HG03045 (cell line): ENCODE data around the gene CCL4.
"Not testable (repeated sequence)": the region's sequence is repeated elsewhere in the genome, so short reads cannot be mapped to it uniquely, and the experiment has no call there.

ENCODE experiments used
- ATAC-seq: cut with Tn5 transposase; IDR thresholded peaks from one replicate; pipeline ENCODE4 v1.9.1; 2021; ENCODE audit warnings: mild to moderate bottlenecking, moderate library complexity; ENCODE audit not compliant: unreplicated experiment

The CCL4 gene

GRCh38 chr17:36115649-36115977, 12.0 kb downstream of the CCL4 start:
- ATAC-seq: not testable (repeated sequence)

DNA sequence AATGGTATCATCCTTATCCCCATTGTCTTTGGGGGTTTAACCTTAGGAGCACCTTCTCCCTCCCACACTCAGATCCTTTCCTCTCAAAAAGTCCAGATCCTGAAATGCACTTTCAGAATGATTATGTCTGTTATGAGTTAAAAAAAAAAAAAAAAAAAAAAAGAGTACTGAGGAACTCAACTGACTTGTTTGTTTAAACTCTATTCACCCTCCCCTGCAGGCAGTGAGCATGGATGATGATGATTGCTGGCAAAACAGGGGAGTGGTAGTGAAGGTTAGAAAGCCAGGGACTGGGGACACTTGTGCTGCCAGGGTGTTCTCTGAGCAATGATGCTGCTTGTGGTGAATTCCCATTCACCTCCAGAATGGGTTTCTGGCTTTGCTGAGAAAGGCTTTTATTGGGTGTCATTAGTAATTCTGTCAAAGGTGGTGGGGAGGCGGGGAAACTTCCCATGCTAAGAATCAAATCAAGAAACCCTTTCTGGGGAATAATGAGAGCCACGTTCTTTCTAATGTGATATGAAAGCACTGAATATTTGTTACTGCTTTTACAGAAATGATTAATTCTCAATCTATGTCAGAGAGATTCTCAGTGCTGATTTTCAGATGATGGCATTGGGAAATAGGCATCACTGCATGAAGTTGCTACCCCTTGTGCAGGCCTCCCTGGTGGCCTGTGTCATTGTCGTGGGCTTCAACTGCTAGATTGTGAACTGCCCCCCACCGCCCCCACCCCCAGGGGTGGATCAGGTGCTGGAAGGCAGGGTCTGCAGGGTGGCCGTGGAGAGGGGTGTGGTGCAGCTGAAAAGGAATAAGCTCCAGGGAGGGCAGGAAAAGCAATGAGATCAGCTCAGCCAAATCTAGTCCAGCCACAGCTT, 14.1 kb downstream of the CCL4 start:
- no peak for ATAC-seq

GRCh38 chr17:36118477-36119353, 15.1 kb downstream of the CCL4 start:
- no peak for ATAC-seq

DNA sequence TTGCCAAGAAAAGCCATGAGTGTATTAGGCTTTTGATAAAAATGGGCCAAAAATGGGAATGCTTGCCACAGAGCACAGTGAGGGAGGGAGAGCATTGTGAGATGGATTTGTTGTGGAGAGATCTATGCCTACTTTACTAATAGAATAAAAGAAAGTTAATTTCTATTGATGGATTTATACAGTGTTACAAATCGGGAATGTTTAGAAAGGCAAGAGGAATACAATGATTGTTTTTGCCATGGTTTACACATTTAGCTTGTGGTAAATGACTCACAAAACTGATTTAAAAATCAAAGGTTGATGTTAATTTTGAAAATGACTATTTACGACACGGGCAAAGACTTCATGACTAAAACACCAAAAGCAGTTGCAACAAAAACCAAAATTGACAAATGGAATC, 16.6 kb downstream of the CCL4 start:
- ATAC-seq: no peak

DNA sequence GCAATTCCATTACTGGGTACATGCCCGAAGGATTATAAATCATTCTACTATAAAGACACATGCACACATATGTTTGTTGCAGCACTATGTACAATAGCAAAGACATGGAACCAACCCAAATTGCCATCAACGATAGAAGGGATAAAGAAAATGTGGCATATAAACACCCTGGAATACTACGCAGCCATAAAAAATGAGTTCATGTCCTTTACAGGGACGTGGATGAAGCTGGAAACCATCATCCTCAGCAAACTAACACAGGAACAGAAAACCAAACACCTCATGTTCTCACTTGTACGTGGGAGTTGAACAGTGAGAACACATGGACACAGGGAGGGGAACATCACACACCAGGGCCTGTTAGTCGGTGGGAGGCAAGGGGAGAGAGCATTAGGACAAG, 17.5 kb downstream of the CCL4 start:
- ATAC-seq: not testable (repeated sequence)

DNA sequence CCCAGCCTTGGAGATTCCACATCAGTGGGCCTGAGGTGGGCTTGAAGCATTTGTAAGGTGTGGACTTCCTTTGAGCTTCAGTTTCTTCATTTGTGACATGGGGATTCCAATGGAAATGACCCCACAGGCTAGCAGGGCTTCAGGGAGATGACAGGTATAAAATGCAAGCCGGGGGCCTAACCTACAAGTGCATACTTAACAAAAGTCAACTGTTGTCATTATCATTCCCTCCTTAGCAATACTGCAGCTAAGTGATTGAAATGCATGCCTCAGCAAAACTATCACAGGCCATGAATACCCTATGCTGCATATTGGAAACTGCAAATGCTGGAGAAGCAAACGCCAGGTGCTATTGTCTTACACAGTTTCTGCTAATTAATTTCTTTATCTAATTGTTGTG, 19.8 kb downstream of the CCL4 start:
- ATAC-seq: no peak

- no peak for ATAC-seq
These were observed 21.5 kb downstream of the CCL4 start for GRCh38 chr17:36124879-36125824.

DNA sequence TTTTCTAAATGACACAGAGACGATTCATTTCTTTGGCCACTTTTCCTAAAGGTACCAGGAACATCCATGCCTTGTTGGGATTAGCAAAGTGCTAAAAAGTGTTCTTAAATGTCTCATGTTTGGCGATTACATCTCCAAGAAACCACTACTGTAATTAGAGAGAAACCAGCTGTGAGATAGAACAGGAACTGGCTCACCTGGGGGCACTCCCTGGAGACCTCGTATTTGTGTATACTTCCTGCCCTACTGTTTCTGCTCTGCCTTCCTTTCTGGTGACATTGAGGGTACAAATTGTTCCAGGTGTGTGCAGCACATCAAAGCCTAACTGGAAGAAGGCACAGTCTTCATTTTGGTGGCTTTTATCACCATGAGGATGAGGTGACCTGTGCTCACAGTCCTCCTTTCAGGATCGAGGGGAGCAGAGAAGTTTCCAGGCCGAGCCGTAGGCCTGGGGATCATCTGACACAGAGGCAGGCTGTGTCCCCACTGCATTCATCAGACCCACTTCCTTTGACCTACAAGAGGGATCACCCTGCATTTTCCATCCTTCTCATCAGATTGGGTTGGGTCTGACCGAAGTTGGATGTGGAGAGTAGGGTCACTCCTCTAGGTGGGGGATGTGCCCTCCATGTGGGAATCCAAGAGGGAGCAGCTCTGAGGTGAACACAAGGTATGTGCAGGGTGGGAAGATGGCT, 23.7 kb downstream of the CCL4 start:
- ATAC-seq: no peak

GRCh38 chr17:36127911-36128310, 24.3 kb downstream of the CCL4 start:
- no peak for ATAC-seq

- no peak for ATAC-seq
These were observed 24.9 kb downstream of the CCL4 start for GRCh38 chr17:36128411-36128978.

DNA sequence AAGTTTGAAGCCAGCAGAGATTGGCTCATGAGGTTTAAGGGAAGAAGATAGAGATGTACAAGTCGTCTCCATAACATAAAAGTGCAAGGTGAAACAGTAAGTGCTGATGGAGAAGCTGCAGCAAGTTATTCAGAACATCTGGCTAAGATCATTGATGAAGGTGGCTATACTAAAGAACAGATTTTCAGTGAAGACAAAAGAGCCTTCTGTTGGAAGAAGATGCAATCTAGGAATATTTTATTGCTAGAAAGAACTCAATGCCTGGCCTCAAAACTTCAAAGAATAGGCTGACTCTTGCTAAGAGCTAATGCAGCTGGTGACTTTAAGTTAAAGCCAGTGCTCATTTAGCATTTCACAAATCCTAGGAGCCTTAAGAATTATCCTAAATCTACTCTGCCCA, 26.0 kb downstream of the CCL4 start:
- ATAC-seq: no peak

- ATAC-seq: no peak
These were observed 26.7 kb downstream of the CCL4 start for GRCh38 chr17:36130346-36130745.

- ATAC-seq: no peak
These were observed 27.8 kb downstream of the CCL4 start for GRCh38 chr17:36131421-36131820.

DNA sequence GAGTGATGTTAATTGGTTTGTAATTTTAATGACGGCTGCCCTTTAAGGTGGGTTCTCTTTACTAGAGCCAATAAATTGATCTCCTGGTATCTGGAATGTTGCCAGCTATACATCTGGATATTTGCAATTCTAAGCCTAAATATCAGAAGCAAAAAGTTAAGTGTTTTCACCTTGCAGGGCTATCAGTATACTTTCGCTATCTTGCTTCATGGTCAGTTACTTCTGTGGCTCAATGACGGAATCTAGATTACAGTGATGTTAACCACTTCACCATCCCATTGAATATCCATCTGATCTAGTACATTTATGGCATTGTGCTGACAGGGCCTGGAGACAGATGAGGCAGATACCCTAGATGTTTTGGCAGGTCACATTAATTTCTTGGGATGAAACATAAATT, 28.3 kb downstream of the CCL4 start:
- no peak for ATAC-seq

GRCh38 chr17:36132421-36132831, 28.8 kb downstream of the CCL4 start:
- ATAC-seq: no peak

DNA sequence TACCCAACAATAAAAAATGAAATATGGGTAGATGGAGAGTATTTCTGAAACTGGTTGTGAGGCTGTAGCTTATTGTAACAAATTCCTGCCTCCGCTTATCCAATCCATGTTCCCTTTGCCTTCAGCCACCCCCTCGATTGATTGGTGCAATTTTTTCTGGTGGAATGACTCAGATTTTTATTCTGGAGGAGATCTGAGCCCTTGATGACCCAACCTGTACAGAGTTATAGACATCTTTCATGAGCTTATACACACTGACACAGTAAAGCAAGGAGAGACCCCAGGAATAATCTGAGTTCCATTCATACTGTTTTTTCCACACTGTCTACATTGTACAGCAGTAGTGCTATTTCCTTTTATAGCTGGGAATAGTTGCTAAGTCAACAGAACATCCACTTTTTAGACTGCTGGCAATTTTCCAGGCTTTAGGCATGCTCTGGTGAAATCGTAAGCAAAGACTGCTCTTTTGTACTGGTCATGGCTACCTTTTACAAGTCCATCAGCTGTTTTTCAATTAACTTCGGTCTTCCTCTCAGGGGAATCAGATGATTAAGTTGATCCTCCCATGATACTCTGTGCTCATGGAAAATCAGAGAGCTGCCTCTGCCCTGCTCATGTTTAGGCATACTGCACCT, 30.1 kb downstream of the CCL4 start:
- ATAC-seq: no peak

- ATAC-seq: no peak
These were observed 31.8 kb downstream of the CCL4 start for GRCh38 chr17:36135465-36135864.

DNA sequence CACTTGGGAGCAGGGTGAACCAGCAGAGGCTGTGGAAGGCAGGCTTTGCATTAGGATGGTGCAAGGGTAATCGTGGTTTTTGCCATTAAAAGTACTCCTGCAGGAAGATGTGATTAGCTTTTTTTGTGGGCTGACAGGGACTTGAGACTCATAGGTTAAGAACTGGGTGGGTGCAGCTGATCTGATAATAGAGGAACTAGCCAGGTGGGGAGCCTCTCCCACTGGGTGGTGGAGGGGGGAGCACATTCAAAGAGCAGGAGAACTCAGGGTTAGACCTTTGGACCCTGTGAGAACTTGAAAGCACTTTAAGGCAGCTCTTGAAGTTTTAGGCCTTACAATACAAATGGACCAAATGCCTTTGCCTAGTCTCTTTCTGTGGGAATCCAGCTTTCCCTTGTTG, 32.4 kb downstream of the CCL4 start:
- no peak for ATAC-seq

GRCh38 chr17:36136439-36136838, 32.8 kb downstream of the CCL4 start:
- no peak for ATAC-seq

- ATAC-seq: no peak
These were observed 38.6 kb downstream of the CCL4 start for GRCh38 chr17:36142235-36142634.
